Measurements from ENCODE around the gene SLC66A2.
"Not testable (repeated sequence)": the region's sequence is repeated elsewhere in the genome, so short reads cannot be mapped to it uniquely, and the experiment has no call there.

The SLC66A2 gene

GRCh38 chr18:79866889-79867574, 84.4 kb downstream of the SLC66A2 start:
- DNase-seq (ENCODE audit: low read depth), result no peak

GRCh38 chr18:79865951-79866350, 85.5 kb downstream of the SLC66A2 start:
- DNase-seq (ENCODE audit: low read depth), result not testable (repeated sequence)

- not testable (repeated sequence) for DNase-seq (ENCODE audit: low read depth)
These were observed 86.5 kb downstream of the SLC66A2 start for GRCh38 chr18:79864955-79865354.

- DNase-seq (ENCODE audit: low read depth), result no peak
These were observed 87.3 kb downstream of the SLC66A2 start for GRCh38 chr18:79864006-79864725.

- DNase-seq (ENCODE audit: low read depth), result no peak
These were observed 88.1 kb downstream of the SLC66A2 start for GRCh38 chr18:79863161-79864005.

GRCh38 chr18:79862562-79862961, 88.9 kb downstream of the SLC66A2 start:
- no peak for DNase-seq (ENCODE audit: low read depth)

GRCh38 chr18:79861687-79862086, 89.8 kb downstream of the SLC66A2 start:
- no peak for DNase-seq (ENCODE audit: low read depth)

- no peak for DNase-seq (ENCODE audit: low read depth)
These were observed 92.1 kb downstream of the SLC66A2 start for GRCh38 chr18:79859314-79859713.

GRCh38 chr18:79857082-79857671, 94.3 kb downstream of the SLC66A2 start:
- no peak for DNase-seq (ENCODE audit: low read depth)

GRCh38 chr18:79856119-79857007, 95.1 kb downstream of the SLC66A2 start:
- DNase-seq (ENCODE audit: low read depth), result no peak

- DNase-seq (ENCODE audit: low read depth), result no peak
These were observed 96.1 kb downstream of the SLC66A2 start for GRCh38 chr18:79855147-79855933.

- DNase-seq (ENCODE audit: low read depth), result no peak
These were observed 97.5 kb downstream of the SLC66A2 start for GRCh38 chr18:79853993-79854364.

GRCh38 chr18:79853303-79853992, 98.0 kb downstream of the SLC66A2 start:
- no peak for DNase-seq (ENCODE audit: low read depth)

GRCh38 chr18:79852561-79853302, 98.7 kb downstream of the SLC66A2 start:
- no peak for DNase-seq (ENCODE audit: low read depth)

Measured in activated T-helper 9 cell treated with anti-CD3 and anti-CD28 coated beads, Interleukin-2, amount 50 U/mL, for 16 hours (primary cell).